HG03139 (cell line): ENCODE results near the gene FAM53B.

Experiments
- ATAC-seq: cut with Tn5 transposase; IDR thresholded peaks from one replicate; pipeline ENCODE4 v1.9.1; 2021; ENCODE audit not compliant: unreplicated experiment

FAM53B gene

DNA sequence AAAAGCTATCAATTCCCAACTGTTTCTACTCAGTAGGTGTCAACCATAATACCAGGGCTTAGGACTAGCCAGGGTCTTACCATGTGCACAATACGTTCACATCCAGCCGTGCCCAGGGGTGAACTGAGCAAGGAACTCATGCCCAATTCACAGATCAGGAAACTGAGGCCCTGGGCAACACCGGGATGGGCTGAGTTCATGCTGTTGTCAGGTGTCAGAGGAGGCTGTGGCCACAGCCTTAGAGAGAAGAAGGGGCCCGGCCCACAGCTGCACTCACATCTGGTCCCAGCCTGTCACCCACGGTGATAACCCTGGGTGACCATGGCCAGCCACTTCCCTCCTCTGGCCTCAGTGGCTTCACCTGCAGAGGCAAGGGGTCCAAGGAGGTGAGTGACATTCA lies 92.0 kb downstream of the FAM53B start:
- ATAC-seq = no peak

- no peak for ATAC-seq
Measured at GRCh38 chr10:124651402-124651891, 92.7 kb downstream of the FAM53B start.

GRCh38 chr10:124650820-124651401 lies 93.3 kb downstream of the FAM53B start:
- no peak for ATAC-seq

DNA sequence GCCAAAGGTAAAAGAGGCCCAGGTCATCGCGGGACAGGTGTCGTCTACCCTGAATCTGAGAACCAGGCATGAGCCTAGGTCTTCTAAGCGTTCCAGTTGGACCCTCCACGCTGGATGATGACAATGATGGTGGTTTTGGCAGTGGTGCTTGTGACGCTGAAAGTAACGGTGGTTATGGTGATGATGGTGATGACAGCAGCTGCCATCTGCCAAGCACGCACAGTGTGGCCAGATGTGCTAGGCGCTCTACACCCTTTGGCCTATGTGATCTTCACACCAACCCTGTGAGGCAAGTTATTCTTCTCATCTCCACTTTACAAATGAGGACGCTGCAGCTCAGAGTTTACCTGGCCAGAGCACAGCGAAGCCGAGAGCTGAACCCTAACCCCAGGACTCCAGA lies 93.9 kb downstream of the FAM53B start:
- ATAC-seq = no peak

GRCh38 chr10:124649214-124649613 lies 95.0 kb downstream of the FAM53B start:
- ATAC-seq = no peak

DNA sequence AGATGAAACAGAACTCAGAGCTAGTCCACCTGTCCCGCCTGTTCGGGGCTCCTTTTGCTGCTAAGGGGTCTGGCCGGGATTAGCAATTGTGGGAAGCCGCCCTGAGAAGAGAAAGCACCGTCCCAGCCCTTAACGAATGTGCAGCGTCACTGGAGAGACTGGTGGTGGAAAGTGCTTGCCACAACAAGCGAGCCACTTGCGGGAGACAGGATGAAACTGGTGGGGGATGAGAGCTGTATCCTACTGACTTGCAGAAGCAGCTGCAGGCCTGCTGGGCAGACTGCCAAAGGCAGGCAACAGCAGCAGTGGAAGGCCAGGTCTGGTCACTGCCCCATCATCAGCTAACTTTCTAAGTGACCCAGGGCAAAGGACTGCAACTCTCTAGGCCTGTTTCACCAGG lies 95.4 kb downstream of the FAM53B start:
- ATAC-seq = no peak

GRCh38 chr10:124648131-124648475 lies 96.1 kb downstream of the FAM53B start:
- ATAC-seq = no peak

DNA sequence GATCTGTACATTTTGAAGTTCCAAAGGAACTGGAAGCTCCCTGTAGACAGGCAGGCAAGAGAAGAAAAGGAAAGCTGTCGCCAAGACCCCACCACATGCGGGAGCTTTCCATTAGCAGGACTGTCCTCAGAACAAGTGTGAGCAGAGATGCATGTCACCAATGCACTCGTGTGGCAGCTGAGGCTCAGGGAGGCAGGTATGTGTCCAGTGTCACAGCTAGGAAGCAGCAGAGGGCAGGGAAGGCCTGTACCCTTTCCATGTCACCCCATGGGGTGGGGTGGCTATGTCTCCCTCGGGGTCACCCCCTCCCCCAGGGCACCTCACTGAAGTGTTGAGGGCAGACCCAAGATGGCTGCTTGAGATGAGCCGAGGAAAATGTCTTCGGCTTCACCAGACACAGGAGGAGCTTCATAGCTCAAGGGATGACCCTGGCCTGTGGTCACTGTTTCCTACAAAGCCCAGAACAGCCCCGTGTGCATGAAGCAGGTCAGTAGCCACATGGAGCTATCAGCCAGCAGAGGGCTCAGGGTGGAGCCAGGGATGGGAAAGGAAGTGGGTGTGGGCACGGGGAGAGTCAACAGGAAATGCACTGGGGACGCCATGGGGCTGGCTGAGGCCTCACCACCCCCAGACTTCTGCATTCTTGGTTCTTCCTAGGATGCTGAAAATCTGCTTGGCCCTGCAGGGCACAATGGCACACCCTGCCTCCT lies 96.6 kb downstream of the FAM53B start:
- peak; percentile 75 for ATAC-seq

DNA sequence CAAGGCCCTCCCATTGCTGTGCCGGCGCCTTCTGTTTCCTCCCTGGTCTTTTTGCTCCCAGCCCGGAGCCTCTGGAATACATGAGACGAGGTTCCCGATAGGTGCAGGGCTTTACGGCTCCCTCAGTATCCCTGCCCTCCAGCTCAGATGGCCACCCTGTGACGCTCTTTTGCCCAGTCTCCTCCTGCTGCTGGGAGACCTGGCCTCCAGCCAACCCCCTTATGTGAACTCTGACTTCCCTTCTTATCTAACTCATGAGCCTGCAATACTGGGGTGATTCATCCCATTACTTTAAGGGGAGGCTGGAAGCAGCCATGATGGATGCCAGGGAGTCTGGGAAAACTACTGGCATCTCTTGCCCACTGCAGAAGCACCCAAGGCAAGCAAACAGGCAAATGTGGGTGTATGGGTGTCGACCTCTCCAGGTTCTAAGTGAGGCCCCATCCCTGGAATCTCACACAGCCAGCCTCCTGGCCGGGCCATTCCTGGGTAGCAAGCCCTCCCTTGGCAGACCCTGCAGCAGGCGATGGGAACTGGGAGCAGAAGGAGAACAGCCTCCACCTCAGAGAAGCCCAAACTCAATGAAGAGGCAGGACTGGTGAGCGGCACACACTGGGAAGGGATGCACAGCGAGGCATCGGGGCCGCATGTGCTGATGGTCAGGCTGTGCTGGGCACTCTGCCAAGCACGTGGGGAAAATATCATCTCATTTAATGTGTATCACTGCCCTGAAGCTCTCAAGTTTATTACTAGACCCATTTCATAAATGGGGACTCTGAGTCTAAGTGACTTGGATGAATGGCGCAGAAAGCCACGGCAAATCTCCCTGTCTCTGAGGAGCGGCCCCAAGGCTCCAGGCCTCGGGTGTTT lies 97.5 kb downstream of the FAM53B start:
- no peak for ATAC-seq

GRCh38 chr10:124645467-124646095 lies 98.6 kb downstream of the FAM53B start:
- ATAC-seq = no peak

DNA sequence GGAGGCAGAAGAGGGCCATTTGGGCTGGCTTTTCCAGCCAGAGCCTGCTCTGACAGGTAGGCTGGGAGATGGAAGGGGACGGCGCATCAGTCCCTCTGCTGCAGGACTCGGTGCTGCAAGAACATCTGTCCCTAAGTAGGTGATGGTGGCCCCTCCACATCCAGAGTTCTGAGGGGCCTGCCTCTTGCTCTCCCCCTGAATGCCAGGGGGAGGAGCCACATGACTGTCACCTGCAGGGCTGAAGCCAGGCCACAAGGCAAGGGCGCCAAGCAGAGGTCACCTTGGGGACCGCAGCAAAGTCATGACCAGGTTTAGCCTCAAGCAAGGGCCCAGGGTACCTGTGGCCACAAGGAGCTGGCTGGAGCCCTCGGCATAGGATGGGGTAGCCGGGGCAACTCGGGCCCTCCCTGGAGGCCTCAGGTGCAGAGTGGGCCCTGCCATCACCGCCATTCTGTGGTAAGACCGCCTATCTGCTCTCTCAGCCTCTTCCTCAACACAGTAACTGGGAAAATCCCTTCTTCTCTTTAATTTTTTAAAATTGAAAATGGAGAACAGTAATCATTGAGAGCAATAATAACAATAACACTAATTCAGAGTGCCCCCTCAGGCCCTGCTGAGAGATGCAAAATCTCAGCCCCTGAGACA lies 99.3 kb downstream of the FAM53B start:
- no peak for ATAC-seq

DNA sequence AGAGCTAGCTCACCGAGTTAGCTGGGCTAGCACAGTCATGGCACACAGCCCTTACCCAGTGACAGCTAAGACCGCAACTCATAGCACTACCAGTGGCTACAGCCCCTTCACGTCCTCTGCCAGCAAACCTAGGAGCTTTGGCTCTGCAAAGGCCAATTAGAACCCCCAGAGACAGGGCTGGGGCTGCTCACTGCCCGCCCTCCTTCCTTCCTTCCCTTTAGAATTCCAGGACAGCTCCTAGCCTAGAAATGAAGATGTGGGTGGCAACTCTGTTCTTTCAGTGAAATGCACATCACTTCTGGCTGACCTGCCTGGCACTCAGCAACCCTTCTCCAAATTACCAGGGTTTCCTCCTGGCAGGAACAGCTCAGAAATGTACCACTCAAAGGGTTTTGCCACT lies 99.9 kb downstream of the FAM53B start:
- no peak for ATAC-seq

DNA sequence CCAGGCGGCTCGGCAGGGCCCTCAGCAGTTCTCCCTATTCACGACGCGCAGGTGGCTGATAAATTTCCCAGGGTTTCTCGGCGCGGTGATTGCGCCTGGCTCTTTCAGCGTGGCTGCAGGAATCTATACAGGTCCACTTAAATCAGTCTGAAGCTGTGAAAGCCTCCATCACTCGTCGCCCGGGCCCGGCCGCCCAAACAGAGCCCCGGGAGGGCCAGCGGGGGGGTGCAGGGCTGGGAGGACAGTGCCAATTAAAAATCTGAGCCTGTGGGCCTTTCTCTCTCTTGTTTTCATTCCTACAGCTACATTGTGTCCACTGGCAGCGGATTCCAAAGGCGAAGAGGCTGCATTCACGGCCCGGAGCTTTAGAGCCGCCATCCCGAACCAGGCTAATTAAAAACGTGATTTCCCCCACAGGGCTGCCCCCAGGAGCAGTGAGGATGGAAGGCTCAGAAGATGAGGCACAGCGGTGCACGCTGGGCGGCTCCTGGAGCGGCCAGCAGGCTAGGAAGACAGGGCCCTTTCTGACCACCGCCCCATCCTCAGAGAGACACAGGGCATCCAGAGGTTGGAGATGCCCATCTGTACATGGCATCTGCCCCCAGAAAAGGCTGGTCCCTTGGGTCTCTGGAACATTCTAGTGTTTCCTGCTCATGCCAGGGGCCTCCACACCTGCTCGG lies 100.7 kb downstream of the FAM53B start:
- no peak for ATAC-seq

- ATAC-seq = no peak
Measured at GRCh38 chr10:124642088-124642710, 102.0 kb downstream of the FAM53B start.

- no peak for ATAC-seq
Measured at GRCh38 chr10:124641282-124642087, 102.7 kb downstream of the FAM53B start.

DNA sequence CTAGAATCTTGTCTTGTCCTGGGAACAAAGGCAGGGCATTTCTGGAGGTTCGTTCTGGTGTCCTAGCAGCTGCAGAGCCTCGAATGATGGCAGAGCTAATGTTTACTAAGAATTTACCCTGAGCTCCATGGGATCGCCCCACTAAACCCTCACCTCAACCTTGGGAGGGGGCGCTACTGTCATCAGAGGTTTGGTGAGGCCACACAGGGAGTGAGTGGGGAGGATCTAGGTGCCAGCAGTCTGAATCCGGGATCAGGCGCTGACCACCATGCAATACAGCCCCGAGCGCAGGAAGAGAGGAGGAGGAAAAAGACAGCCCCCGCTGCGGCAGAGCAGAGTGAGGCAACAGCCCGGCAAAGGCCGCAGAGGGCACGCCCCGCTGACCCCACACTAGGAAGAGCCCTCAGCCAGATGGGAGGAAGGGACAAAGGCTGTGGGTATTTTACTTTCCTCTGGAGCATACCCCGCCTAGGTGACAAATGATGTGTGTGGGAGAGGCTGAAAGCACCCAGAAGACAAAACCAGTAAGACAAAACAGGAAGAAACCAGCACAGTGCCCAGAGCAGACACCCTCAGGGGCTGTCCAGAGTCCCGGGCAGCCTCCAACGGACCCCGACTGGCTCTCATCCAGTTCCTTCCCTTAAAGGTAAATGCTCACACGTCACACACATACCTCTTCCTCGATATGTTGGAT lies 103.5 kb downstream of the FAM53B start:
- no peak for ATAC-seq

- no peak for ATAC-seq
Measured at GRCh38 chr10:124640056-124640455, 104.1 kb downstream of the FAM53B start.

GRCh38 chr10:124639646-124640045 lies 104.5 kb downstream of the FAM53B start:
- ATAC-seq = no peak

DNA sequence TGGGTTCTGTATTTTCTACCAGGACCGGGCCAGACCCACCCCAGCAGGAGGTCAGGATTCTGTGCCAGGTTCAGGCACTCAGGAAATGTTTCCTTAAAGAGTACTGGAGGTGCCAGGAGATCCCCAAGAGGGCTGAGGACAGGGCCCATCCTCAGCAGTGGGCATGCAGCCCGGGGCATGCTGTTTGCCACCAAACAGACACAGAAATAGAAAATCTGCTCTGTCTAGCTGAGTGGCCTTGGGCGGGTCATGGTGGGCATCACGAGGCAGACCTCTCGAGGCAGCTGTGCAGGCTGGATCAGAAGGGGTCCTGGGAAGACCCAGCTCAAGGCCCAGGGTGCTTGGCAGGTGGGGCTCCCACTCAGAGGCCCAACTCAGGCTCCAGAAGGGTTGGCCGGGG lies 105.0 kb downstream of the FAM53B start:
- ATAC-seq = no peak
